DND-41 (cell line): Measurements from ENCODE around the gene TMEM63C.
A peak's percentile ranks its signal among the peaks of the same experiment; 100 is the strongest.

ENCODE experiments used
- ATAC-seq: fragments of 200-7000 bp; cut with Tn5 transposase; 3 replicates; pipeline ENCODE4 v1.9.1; 2021; ENCODE audit warnings: low read depth; ENCODE audit not compliant: insufficient read depth
- DNase-seq: peaks from one replicate; pipeline ENCODE4 v3.0.0-alpha.2; 2020
- H2AFZ ChIP-seq: 2 replicates; pipeline ENCODE4 v1.6.0; 2012; ENCODE audit warnings: low read depth, low read length
- H3K27ac ChIP-seq: 2 replicates; pipeline ENCODE4 v1.5.1; 2012; ENCODE audit warnings: low read length, inconsistent platforms
- H3K27me3 ChIP-seq: fragments of 200-600 bp; sonication (generic); 2 replicates; pipeline ENCODE4 v1.6.0; 2012; ENCODE audit warnings: low read length, mild to moderate bottlenecking, inconsistent platforms; ENCODE audit not compliant: insufficient read depth, poor library complexity
- H3K36me3 ChIP-seq: 2 replicates; pipeline ENCODE4 v1.5.1; 2012; ENCODE audit warnings: low read length, inconsistent platforms; ENCODE audit not compliant: insufficient read depth
- H3K4me1 ChIP-seq: 2 replicates; pipeline ENCODE4 v1.5.1; 2012; ENCODE audit warnings: mild to moderate bottlenecking, low read length; ENCODE audit not compliant: insufficient read depth
- H3K4me2 ChIP-seq: 2 replicates; pipeline ENCODE4 v1.6.0; 2012; ENCODE audit warnings: mild to moderate bottlenecking, moderate library complexity, low read length, inconsistent platforms; ENCODE audit not compliant: insufficient read depth
- H3K4me3 ChIP-seq, 2 experiments: fragments of 200-600 bp in 1 of 2; shearing (Covaris generic) in 1 of 2; 2 replicates each; pipeline ENCODE4 v1.5.1; 2012 to 2016; ENCODE audit warnings: inconsistent platforms in 2 of 2, low read length in 2 of 2, mild to moderate bottlenecking in 2 of 2, low read depth in 1 of 2, moderate library complexity in 1 of 2
- H3K79me2 ChIP-seq: 2 replicates; pipeline ENCODE4 v1.6.0; 2012; ENCODE audit warnings: low read length, inconsistent platforms; ENCODE audit not compliant: insufficient read depth
- H3K9ac ChIP-seq: 2 replicates; pipeline ENCODE4 v1.6.0; 2012; ENCODE audit warnings: low read depth, mild to moderate bottlenecking, inconsistent platforms, low read length, moderate library complexity
- H3K9me3 ChIP-seq: 2 replicates; pipeline ENCODE4 v1.5.1; 2012; ENCODE audit warnings: low read length, moderate library complexity, mild to moderate bottlenecking, inconsistent platforms; ENCODE audit not compliant: insufficient read depth, severe bottlenecking
- H4K20me1 ChIP-seq: 2 replicates; pipeline ENCODE4 v1.6.0; 2012; ENCODE audit warnings: low read length; ENCODE audit not compliant: insufficient read depth
- EZH2 ChIP-seq: IDR thresholded peaks from 3 replicates; pipeline ENCODE4 v1.6.1; 2012; ENCODE audit warnings: borderline replicate concordance, low read depth, mild to moderate bottlenecking, moderate library complexity, low read length, inconsistent platforms; ENCODE audit not compliant: severe bottlenecking
- TF ChIP-seq, protein P1 (sequence below): IDR thresholded peaks from 2 replicates; pipeline ENCODE4 v1.5.1; 2012; ENCODE audit warnings: borderline replicate concordance, low read length, moderate library complexity, mild to moderate bottlenecking; ENCODE audit not compliant: poor library complexity, severe bottlenecking; ENCODE audit errors: extremely low read depth

Gene TMEM63C

DNA sequence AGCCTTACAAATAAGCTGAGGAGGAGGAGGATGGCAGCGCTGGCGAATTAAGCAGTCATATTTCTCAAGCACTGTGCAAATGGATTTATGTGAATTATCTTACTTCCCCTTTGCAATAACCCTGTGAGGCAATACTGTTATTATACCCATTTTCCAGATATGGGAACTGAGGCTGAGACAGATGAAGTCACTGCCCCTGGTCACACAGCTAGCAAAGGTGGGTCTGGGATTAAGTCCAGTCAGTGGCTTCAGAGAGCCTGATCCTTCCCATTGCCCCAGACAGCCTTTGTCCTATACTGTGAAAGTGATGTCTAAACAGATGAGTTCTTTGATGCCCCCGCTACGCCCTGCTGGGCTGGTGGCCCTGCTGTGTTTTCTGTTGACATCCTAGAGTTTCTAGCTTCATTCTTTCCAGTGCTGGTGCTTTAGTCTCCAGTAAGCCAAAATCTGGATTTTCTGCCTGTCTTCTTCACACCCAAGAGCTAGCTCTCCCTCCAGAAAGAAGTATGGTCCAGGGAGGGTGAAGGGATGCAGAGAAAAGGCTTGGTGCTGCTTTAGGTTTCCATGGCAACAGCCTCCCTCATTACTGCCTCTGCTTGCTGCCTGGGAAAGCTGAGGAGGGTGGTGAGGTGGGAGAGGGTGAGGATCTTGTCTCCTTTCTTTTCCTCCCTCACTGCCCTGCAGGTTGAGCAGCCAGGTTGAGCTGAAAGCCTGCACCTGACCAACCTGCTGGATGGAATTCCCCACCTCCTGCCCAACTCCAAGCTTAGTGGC, 30.7 kb downstream of the TMEM63C start:
- DNase-seq (no peak), ATAC-seq (no peak)
- no peaks in the 10 kb centered on the region for H3K36me3 ChIP-seq
- H3K9ac ChIP-seq, result no peak overlapping the region
- H2AFZ ChIP-seq, result no peak overlapping the region
- H3K4me2 ChIP-seq, result no peak overlapping the region
- H3K27ac ChIP-seq, result no peak overlapping the region
- H3K27me3 ChIP-seq, result peaks cover 6% of the 10 kb centered on the region
- H4K20me1 ChIP-seq, result no peaks in the 10 kb centered on the region; the same call in 1 of the 2 replicates
- no peak for TF ChIP-seq EZH2
- TF ChIP-seq, protein P1, sequence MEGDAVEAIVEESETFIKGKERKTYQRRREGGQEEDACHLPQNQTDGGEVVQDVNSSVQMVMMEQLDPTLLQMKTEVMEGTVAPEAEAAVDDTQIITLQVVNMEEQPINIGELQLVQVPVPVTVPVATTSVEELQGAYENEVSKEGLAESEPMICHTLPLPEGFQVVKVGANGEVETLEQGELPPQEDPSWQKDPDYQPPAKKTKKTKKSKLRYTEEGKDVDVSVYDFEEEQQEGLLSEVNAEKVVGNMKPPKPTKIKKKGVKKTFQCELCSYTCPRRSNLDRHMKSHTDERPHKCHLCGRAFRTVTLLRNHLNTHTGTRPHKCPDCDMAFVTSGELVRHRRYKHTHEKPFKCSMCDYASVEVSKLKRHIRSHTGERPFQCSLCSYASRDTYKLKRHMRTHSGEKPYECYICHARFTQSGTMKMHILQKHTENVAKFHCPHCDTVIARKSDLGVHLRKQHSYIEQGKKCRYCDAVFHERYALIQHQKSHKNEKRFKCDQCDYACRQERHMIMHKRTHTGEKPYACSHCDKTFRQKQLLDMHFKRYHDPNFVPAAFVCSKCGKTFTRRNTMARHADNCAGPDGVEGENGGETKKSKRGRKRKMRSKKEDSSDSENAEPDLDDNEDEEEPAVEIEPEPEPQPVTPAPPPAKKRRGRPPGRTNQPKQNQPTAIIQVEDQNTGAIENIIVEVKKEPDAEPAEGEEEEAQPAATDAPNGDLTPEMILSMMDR, result no peak
- no peaks in the 10 kb centered on the region for H3K4me1 ChIP-seq
- no peaks in the 10 kb centered on the region for H3K79me2 ChIP-seq
- H3K9me3 ChIP-seq, result no peaks in the 10 kb centered on the region
- no peak overlapping the region for H3K4me3 ChIP-seq

DNA sequence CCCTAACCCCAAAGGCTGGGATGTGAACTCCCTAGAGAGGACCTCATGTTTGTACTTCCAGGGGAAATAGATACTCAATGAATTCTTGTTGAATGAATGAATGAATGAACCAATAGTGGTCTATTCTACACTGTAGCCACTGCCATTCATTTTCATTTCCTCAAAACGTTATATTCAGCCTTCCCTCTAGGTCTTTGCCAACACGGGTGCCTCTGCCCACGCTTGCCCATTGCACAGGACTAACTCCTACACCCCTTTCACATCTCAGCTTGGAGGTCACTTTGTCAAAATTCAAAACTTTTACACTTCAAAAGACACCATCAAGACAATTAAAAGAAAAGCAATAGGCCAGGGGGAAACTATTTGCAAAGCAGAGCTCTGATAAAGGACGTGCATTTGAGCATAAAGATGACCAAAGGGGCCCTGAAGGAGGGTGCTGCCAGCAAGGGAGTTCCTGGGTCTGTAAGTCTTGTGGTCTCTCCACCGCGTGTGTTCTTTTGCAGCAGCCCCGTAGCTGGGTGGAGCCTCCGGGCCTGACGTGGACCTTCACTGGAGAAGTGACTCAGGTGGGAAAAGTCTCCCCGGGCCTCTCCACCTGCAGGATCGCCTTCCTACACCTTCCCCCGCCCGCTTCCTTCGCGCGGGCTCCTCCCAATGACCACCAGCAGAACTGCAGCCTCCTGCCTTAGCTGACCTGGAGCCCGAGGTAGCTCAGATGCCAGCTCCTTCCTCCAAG, 31.5 kb downstream of the TMEM63C start:
- Histone ChIP-seq H3K79me2 (no peaks in the 10 kb centered on the region), H4K20me1 (no peaks in the 10 kb centered on the region; the same call in 1 of the 2 replicates), H3K27ac (no peak overlapping the region), H3K36me3 (no peaks in the 10 kb centered on the region), H3K9ac (no peak overlapping the region), H3K4me2 (no peak overlapping the region), H3K4me1 (no peaks in the 10 kb centered on the region), H3K27me3 (peaks cover 6% of the 10 kb centered on the region), H3K9me3 (no peaks in the 10 kb centered on the region), H3K4me3 (no peak overlapping the region), H2AFZ (no peak overlapping the region)
- DNase-seq (peak; percentile 41), ATAC-seq (peak; percentile 69; the same call in 2 of the 3 replicates)
- TF ChIP-seq EZH2, result no peak
- TF ChIP-seq, protein P1, result peak; percentile 72

- H2AFZ ChIP-seq, result no peak overlapping the region
- H3K9ac ChIP-seq, result no peak overlapping the region
- DNase-seq (no peak), ATAC-seq (no peak)
- no peak overlapping the region for H3K4me3 ChIP-seq
- TF ChIP-seq, protein P1, result no peak
- TF ChIP-seq EZH2, result no peak
- peaks cover 6% of the 10 kb centered on the region for H3K27me3 ChIP-seq
- no peak overlapping the region for H3K27ac ChIP-seq
- H4K20me1 ChIP-seq, result no peaks in the 10 kb centered on the region; the same call in 1 of the 2 replicates
- no peaks in the 10 kb centered on the region for H3K9me3 ChIP-seq
- no peaks in the 10 kb centered on the region for H3K79me2 ChIP-seq
- H3K36me3 ChIP-seq, result no peaks in the 10 kb centered on the region
- no peak overlapping the region for H3K4me2 ChIP-seq
- no peaks in the 10 kb centered on the region for H3K4me1 ChIP-seq
Measured at GRCh38 chr14:77213679-77214016, 32.0 kb downstream of the TMEM63C start.
